Panc1 (cell line): ENCODE data around the gene ABCG5. TPM values are rescaled to one million over a fixed set of nuclear protein-coding genes. Genes with fewer than 3 reads are reported as not detected.

Source experiments
- ATAC-seq: fragments of 200-7000 bp; cut with Tn5 transposase; 2 replicates; pipeline ENCODE4 v1.9.1; 2020; ENCODE audit warnings: mild to moderate bottlenecking, moderate library complexity
- BruUV-seq: library from RNA; stranded (reverse); fragments of 400-500 nt; replicated peaks from 2 replicates; lab custom pipeline; 2021; lab: Mats Ljungman, UMichigan
- CTCF ChIA-PET: fragments of 300-600 bp; sonication (Branson Sonifier 250); formaldehyde crosslinking; loops from one replicate; lab custom pipeline; 2022; ENCODE audit warnings: antibody characterized with exemption; lab: Charles Lee
- POLR2A ChIA-PET: fragments of 300-600 bp; sonication (Branson Sonifier 250); formaldehyde crosslinking; loops from one replicate; lab custom pipeline; 2022; ENCODE audit warnings: antibody characterized with exemption; lab: Charles Lee
- DNase-seq: peaks from one replicate; pipeline ENCODE4 v3.0.0-alpha.2; 2010; ENCODE audit warnings: low read depth, low spot score
- H3K27ac ChIP-seq: 2 replicates; pipeline ENCODE4 v1.5.1; 2011; ENCODE audit warnings: mild to moderate bottlenecking, low read length, inconsistent platforms
- H3K27me3 ChIP-seq: fragments of 200-500 bp; sonication (Bioruptor generic); 2 replicates; pipeline ENCODE4 v1.6.0; 2014; ENCODE audit warnings: low read length, inconsistent platforms; ENCODE audit not compliant: control insufficient read depth, insufficient read depth
- H3K36me3 ChIP-seq: fragments of 200-500 bp; sonication (Bioruptor generic); 2 replicates; pipeline ENCODE4 v1.5.1; 2014; ENCODE audit warnings: inconsistent platforms, mild to moderate bottlenecking, low read length, moderate library complexity; ENCODE audit not compliant: control insufficient read depth, insufficient read depth
- H3K4me1 ChIP-seq: 2 replicates; pipeline ENCODE4 v1.5.1; 2011; ENCODE audit warnings: inconsistent platforms, mild to moderate bottlenecking, low read length, moderate library complexity; ENCODE audit not compliant: control insufficient read depth, insufficient read depth
- H3K4me3 ChIP-seq, 2 experiments: 2 replicates each; pipeline ENCODE4 v1.5.1; 2011 to 2012; ENCODE audit warnings: low read depth in 2 of 2, low read length in 2 of 2, mild to moderate bottlenecking in 2 of 2, inconsistent platforms in 1 of 2, moderate library complexity in 1 of 2
- H3K9me3 ChIP-seq: fragments of 200-500 bp; sonication (Bioruptor generic); 2 replicates; pipeline ENCODE4 v1.5.1; 2014; ENCODE audit warnings: low read depth, mild to moderate bottlenecking, inconsistent platforms, low read length, moderate library complexity; ENCODE audit not compliant: control insufficient read depth, insufficient read depth
- POLR2AphosphoS5 ChIP-seq: IDR thresholded peaks from 2 replicates; pipeline ENCODE4 v1.6.1; 2012; ENCODE audit warnings: mild to moderate bottlenecking, low read depth, low read length, moderate library complexity
- SIN3A ChIP-seq: IDR thresholded peaks from 2 replicates; pipeline ENCODE4 v1.6.1; 2012; ENCODE audit warnings: low read depth, mild to moderate bottlenecking, low read length, moderate library complexity, borderline replicate concordance; ENCODE audit not compliant: insufficient read depth
- TCF7L2 ChIP-seq: IDR thresholded peaks from 2 replicates; pipeline ENCODE4 v1.6.1; 2011; ENCODE audit warnings: mild to moderate bottlenecking, low read depth, low read length, inconsistent platforms
- in situ Hi-C: cut with HindIII; loops from 2 replicates; pipeline ENCODE4 v1.10.0; 2016; ENCODE audit warnings: low sequenced_read_pairs, low pct_unique_long_range_greater_than_20kb
- intact Hi-C: fragments of 100-400 bp; cut with micrococcal nuclease; formaldehyde crosslinking; loops from one replicate; pipeline ENCODE4 v1.10.0; 2022; ENCODE audit not compliant: unreplicated experiment
- total RNA-seq: library from RNA; stranded (reverse); gene quantifications from one replicate; pipeline ENCODE4 v1.2.1, GENCODE V29; 2021; ENCODE audit not compliant: unreplicated experiment
- TF ChIP-seq, protein P1 (sequence below): fragments of 450-650 bp; IDR thresholded peaks from 2 replicates; pipeline ENCODE4 v1.5.1; 2017; ENCODE audit warnings: mild to moderate bottlenecking
- TF ChIP-seq, protein P2 (sequence below), 2 experiments: IDR thresholded peaks; 2 replicates each; pipeline ENCODE4 v1.6.1; 2011 to 2012; ENCODE audit warnings: low read depth in 2 of 2, control low read depth in 1 of 2, low read length in 1 of 2, mild to moderate bottlenecking in 1 of 2, moderate library complexity in 1 of 2; ENCODE audit not compliant: insufficient read depth in 1 of 2

ABCG5 gene
- total RNA-seq, 1 experiment from 2014 or later = 0.05 TPM

GRCh38 chr2:43846140-43846793, 7.6 kb upstream of the ABCG5 start:
- Histone ChIP-seq H3K27me3 (no peaks in the 10 kb centered on the region), H3K36me3 (no peaks in the 10 kb centered on the region), H3K9me3 (no peaks in the 10 kb centered on the region), H3K4me1 (peaks cover 5% of the 10 kb centered on the region), H3K4me3 (no peak overlapping the region), H3K27ac (no peak overlapping the region)
- ATAC-seq (no peak), DNase-seq (no peak)
- TF ChIP-seq SIN3A (no peak), POLR2AphosphoS5 (no peak), TCF7L2 (no peak)
- TF ChIP-seq, protein P1, sequence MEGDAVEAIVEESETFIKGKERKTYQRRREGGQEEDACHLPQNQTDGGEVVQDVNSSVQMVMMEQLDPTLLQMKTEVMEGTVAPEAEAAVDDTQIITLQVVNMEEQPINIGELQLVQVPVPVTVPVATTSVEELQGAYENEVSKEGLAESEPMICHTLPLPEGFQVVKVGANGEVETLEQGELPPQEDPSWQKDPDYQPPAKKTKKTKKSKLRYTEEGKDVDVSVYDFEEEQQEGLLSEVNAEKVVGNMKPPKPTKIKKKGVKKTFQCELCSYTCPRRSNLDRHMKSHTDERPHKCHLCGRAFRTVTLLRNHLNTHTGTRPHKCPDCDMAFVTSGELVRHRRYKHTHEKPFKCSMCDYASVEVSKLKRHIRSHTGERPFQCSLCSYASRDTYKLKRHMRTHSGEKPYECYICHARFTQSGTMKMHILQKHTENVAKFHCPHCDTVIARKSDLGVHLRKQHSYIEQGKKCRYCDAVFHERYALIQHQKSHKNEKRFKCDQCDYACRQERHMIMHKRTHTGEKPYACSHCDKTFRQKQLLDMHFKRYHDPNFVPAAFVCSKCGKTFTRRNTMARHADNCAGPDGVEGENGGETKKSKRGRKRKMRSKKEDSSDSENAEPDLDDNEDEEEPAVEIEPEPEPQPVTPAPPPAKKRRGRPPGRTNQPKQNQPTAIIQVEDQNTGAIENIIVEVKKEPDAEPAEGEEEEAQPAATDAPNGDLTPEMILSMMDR = no peak
- TF ChIP-seq, protein P2, sequence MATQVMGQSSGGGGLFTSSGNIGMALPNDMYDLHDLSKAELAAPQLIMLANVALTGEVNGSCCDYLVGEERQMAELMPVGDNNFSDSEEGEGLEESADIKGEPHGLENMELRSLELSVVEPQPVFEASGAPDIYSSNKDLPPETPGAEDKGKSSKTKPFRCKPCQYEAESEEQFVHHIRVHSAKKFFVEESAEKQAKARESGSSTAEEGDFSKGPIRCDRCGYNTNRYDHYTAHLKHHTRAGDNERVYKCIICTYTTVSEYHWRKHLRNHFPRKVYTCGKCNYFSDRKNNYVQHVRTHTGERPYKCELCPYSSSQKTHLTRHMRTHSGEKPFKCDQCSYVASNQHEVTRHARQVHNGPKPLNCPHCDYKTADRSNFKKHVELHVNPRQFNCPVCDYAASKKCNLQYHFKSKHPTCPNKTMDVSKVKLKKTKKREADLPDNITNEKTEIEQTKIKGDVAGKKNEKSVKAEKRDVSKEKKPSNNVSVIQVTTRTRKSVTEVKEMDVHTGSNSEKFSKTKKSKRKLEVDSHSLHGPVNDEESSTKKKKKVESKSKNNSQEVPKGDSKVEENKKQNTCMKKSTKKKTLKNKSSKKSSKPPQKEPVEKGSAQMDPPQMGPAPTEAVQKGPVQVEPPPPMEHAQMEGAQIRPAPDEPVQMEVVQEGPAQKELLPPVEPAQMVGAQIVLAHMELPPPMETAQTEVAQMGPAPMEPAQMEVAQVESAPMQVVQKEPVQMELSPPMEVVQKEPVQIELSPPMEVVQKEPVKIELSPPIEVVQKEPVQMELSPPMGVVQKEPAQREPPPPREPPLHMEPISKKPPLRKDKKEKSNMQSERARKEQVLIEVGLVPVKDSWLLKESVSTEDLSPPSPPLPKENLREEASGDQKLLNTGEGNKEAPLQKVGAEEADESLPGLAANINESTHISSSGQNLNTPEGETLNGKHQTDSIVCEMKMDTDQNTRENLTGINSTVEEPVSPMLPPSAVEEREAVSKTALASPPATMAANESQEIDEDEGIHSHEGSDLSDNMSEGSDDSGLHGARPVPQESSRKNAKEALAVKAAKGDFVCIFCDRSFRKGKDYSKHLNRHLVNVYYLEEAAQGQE (IDR thresholded peaks at IDR 0.05; ENCODE audit: insufficient read depth in 1 of 2, low read depth in 2 of 2, low read length in 1 of 2) = no peak
- BruUV-seq = no TSS peak
- CTCF ChIA-PET = no interaction called here
- POLR2A ChIA-PET = no interaction called here
- intact Hi-C loops = no loop called here
- in situ Hi-C loops = no loop called here

- ChIA-PET POLR2A (interaction anchor here (0.6 kb wide), 1 partner anchor 147 kb away, joined by 4 read pairs; no protein-coding TSS in a partner anchor), CTCF (no interaction called here)
- Histone ChIP-seq H3K4me1 (peaks cover 5% of the 10 kb centered on the region), H3K27me3 (no peaks in the 10 kb centered on the region), H3K36me3 (no peaks in the 10 kb centered on the region), H3K9me3 (no peaks in the 10 kb centered on the region), H3K4me3 (no peak overlapping the region), H3K27ac (no peak overlapping the region)
- TF ChIP-seq, protein P1 = no peak
- TF ChIP-seq, protein P2 (IDR thresholded peaks at IDR 0.05; ENCODE audit: insufficient read depth in 1 of 2, low read depth in 2 of 2, low read length in 1 of 2) = no peak
- TF ChIP-seq SIN3A = no peak
- no peak for TF ChIP-seq POLR2AphosphoS5
- no peak for TF ChIP-seq TCF7L2
- ATAC-seq (no peak), DNase-seq (no peak)
- in situ Hi-C loops (no loop called here), intact Hi-C loops (no loop called here)
- no TSS peak for BruUV-seq
Measured at GRCh38 chr2:43845181-43845580, 6.5 kb upstream of the ABCG5 start.
